ENCODE measurements around the gene CIITA.

Gene CIITA

GRCh38 chr16:10833271-10833670, 43.7 kb upstream of the CIITA start:
- ChIA-PET POLR2A (no interaction called here), CTCF (interaction anchor here (0.7 to 1.7 kb wide), 7 partner anchors 8 to 35 kb away, joined by 3 to 8 read pairs (median 3); no protein-coding TSS in a partner anchor)
- no peak for DNase-seq (ENCODE audit: extremely low spot score)
- TF ChIP-seq CTCF (IDR thresholded peaks at IDR 0.05; ENCODE audit: control extremely low read depth, extremely low read depth, low read depth, missing control alignments): no peak

DNA sequence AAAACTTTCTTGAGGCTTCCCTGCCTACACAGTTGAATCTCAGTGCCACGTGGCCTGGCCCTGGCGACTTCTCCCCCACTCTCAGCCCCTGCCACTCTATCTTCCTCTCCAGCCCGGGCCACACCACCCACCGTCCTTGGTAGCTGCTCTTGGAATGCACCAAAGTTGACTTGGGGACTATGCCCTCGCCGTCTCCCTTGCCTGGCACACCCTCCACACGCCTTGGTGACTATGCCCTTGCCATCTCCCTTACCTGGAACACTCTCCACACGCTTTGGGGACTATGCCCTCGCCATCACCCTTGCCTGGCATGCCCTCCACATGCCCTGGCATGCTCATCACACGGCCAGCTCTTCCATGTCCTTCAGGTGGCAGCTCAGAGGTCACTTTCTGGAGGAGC, 42.9 kb upstream of the CIITA start:
- no peak for TF ChIP-seq CTCF (IDR thresholded peaks at IDR 0.05; ENCODE audit: control extremely low read depth, extremely low read depth, low read depth, missing control alignments)
- ChIA-PET POLR2A (no interaction called here), CTCF (interaction anchor here (0.7 to 1.6 kb wide), 7 partner anchors 13 to 48 kb away, joined by 3 to 5 read pairs (median 3); no protein-coding TSS in a partner anchor)
- DNase-seq (ENCODE audit: extremely low spot score): no peak

- DNase-seq (ENCODE audit: extremely low spot score): no peak
- ChIA-PET CTCF (interaction anchor here (0.7 to 1.6 kb wide), 6 partner anchors 14 to 47 kb away, joined by 3 to 5 read pairs (median 4); no protein-coding TSS in a partner anchor), POLR2A (no interaction called here)
- no peak for TF ChIP-seq CTCF (IDR thresholded peaks at IDR 0.05; ENCODE audit: control extremely low read depth, extremely low read depth, low read depth, missing control alignments)
Observed at GRCh38 chr16:10834766-10835165, 42.2 kb upstream of the CIITA start.

- CTCF ChIA-PET: interaction anchor here (1.1 to 2.1 kb wide), 6 partner anchors 14 to 46 kb away, joined by 3 to 7 read pairs (median 4); no protein-coding TSS in a partner anchor
- POLR2A ChIA-PET: no interaction called here
- DNase-seq (ENCODE audit: extremely low spot score): peak; percentile 53
- TF ChIP-seq CTCF (IDR thresholded peaks at IDR 0.05; ENCODE audit: control extremely low read depth, extremely low read depth, low read depth, missing control alignments): no peak
Observed at GRCh38 chr16:10835281-10835931, 41.6 kb upstream of the CIITA start.

DNA sequence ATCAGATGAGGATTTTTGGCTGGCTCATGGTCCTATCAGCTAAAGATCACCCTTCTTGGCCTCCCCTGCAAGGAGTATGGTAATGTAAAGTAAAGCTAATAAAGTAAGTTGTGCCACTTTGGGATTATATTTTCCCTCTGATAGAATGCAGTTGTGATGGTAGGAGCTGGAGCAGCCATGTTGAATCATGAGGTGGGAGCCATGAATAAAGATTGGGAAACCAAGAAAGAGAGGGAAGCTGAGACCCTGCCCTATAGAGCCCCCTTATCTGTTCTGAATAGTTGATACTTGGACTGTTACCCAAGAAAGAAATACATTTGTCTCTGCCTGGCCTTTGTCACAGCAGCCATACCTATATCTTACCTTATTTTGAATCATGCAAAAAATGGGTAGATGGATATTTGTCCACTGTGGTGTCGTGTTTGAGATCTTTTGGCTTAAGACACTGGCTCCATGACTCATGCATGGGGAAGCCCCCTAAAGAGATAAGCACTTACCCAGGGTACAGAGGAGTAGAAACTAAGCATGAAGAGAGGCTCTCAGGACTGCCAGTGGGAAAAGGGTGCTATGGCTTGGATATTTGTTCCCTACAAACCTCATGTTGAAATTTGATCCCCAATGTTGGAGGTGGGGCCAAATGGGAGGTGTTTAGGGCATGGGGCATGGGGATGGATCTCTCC, 40.7 kb upstream of the CIITA start:
- CTCF ChIA-PET: interaction anchor here (1.1 to 2.1 kb wide), 4 partner anchors 15 to 35 kb away, joined by 3 to 7 read pairs (median 4); no protein-coding TSS in a partner anchor
- no peak for DNase-seq (ENCODE audit: extremely low spot score)
- POLR2A ChIA-PET: interaction anchor here (1.0 kb wide), 1 partner anchor 109 kb away, joined by 3 read pairs; no protein-coding TSS in a partner anchor
- TF ChIP-seq CTCF (IDR thresholded peaks at IDR 0.05; ENCODE audit: control extremely low read depth, extremely low read depth, low read depth, missing control alignments): no peak

DNA sequence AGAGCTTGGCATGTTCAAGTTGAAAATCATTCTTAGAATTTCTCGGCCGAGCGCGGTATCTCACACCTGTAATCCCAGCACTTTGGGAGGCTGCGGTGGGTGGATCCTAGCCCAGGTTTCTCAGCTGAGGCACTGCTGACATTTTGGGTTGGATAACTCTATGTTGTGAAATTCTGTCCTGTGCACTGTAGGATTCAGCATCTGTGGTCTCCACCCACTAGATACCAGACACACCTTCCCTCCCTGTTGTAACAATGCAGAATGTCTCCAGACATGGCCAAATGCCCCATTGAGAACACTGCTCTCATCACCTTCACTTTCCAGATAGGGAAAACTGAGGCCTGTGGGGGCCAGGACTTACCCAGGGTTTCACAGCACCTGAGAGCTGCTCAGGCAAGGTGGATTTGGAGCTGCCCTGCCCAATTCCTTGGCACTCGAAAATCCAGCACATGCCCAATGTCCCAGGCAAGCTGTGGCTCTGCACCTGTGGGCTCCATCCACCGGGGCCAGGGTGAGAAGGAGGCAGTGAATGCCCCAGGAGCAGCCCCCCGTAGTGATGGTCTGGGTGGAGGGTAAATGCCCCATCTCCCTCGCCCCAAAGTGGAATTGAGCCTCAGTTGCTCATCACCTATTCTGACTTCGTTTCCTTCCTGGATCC, 38.3 kb upstream of the CIITA start:
- CTCF ChIA-PET: interaction anchor here (1.0 kb wide), 1 partner anchor 29 kb away, joined by 4 read pairs; no protein-coding TSS in a partner anchor

More for the DNA sequence above, 38.3 kb upstream of the CIITA start:
- no peak for TF ChIP-seq CTCF (IDR thresholded peaks at IDR 0.05; ENCODE audit: control extremely low read depth, extremely low read depth, low read depth, missing control alignments)
- POLR2A ChIA-PET: no interaction called here
- no peak for DNase-seq (ENCODE audit: extremely low spot score)
